HepG2 (cell line): Measurements from ENCODE around the gene NINJ2. TPM values are rescaled to one million over a fixed set of nuclear protein-coding genes. Genes with fewer than 3 reads are reported as not detected.

Experiments
- BCL6 ChIP-seq: IDR thresholded peaks from 2 replicates; pipeline ENCODE4 v1.6.1; 2016; ENCODE audit warnings: missing genetic modification reagents, missing compliant biosample characterization
- CEBPG ChIP-seq: IDR thresholded peaks from 2 replicates; pipeline ENCODE4 v1.6.1; 2016
- HNF4G ChIP-seq, 2 experiments: sonication (generic) in 1 of 2; formaldehyde crosslinking in 1 of 2; IDR thresholded peaks; 2 replicates each; pipeline versions ENCODE4 v1.4.0 to v1.6.1; 2011 to 2020; ENCODE audit warnings: borderline replicate concordance in 2 of 2, low read depth in 2 of 2, mild to moderate bottlenecking in 2 of 2, low read length in 1 of 2, missing genetic modification reagents in 1 of 2, moderate library complexity in 1 of 2
- HNRNPLL ChIP-seq: fragments of 200-400 bp; formaldehyde crosslinking; IDR thresholded peaks from 2 replicates; pipeline ENCODE4 v1.6.1; 2017; ENCODE audit warnings: mild to moderate bottlenecking, low read depth, low read length; ENCODE audit not compliant: poor library complexity, severe bottlenecking
- JUN ChIP-seq: sonication (generic); formaldehyde crosslinking; IDR thresholded peaks from 2 replicates; pipeline ENCODE4 v1.4.0; 2020; ENCODE audit warnings: mild to moderate bottlenecking, missing genetic modification reagents
- PAX8 ChIP-seq: sonication (generic); formaldehyde crosslinking; IDR thresholded peaks from 2 replicates; pipeline ENCODE4 v1.8.0; 2022; ENCODE audit warnings: mild to moderate bottlenecking, missing genetic modification reagents, borderline replicate concordance
- PAXIP1 ChIP-seq: sonication (generic); formaldehyde crosslinking; conservative IDR thresholded peaks from 2 replicates; pipeline ENCODE4 v1.4.0; 2020; ENCODE audit warnings: mild to moderate bottlenecking, missing genetic modification reagents, moderate library complexity
- RARA ChIP-seq: IDR thresholded peaks from 2 replicates; pipeline ENCODE4 v1.6.1; 2016; ENCODE audit warnings: missing genetic modification reagents, missing compliant biosample characterization
- RBFOX2 ChIP-seq: fragments of 200-400 bp; formaldehyde crosslinking; IDR thresholded peaks from 2 replicates; pipeline ENCODE4 v1.6.1; 2017; ENCODE audit warnings: low read depth, mild to moderate bottlenecking, low read length
- SNAPC2 ChIP-seq: sonication (generic); formaldehyde crosslinking; IDR thresholded peaks from 2 replicates; pipeline ENCODE4 v1.8.1; 2022; ENCODE audit warnings: mild to moderate bottlenecking, missing genetic modification reagents
- SOX6 ChIP-seq, 2 experiments: fragments of 450-650 bp in 1 of 2; sonication (generic) in 1 of 2; formaldehyde crosslinking in 1 of 2; IDR thresholded peaks; 2 replicates each; pipeline versions ENCODE4 v1.4.0 to v1.6.1; 2017 to 2020; ENCODE audit warnings: antibody characterized with exemption in 1 of 2, mild to moderate bottlenecking in 1 of 2, missing genetic modification reagents in 1 of 2
- ZBTB33 ChIP-seq: sonication (generic); formaldehyde crosslinking; IDR thresholded peaks from 2 replicates; pipeline ENCODE4 v1.4.0; 2020; ENCODE audit warnings: missing genetic modification reagents
- ZFX ChIP-seq: sonication (generic); formaldehyde crosslinking; IDR thresholded peaks from 2 replicates; pipeline ENCODE4 v1.4.0; 2020; ENCODE audit warnings: mild to moderate bottlenecking, low read depth, missing genetic modification reagents, moderate library complexity
- ZNF609 ChIP-seq: sonication (generic); formaldehyde crosslinking; IDR thresholded peaks from 2 replicates; pipeline ENCODE4 v1.4.0; 2020; ENCODE audit warnings: mild to moderate bottlenecking, missing genetic modification reagents, borderline replicate concordance
- ZNF615 ChIP-seq: sonication (generic); formaldehyde crosslinking; IDR thresholded peaks from 2 replicates; pipeline ENCODE4 v1.5.0; 2020; ENCODE audit warnings: mild to moderate bottlenecking, missing genetic modification reagents, borderline replicate concordance
- ZNF670 ChIP-seq: sonication (generic); formaldehyde crosslinking; IDR thresholded peaks from 2 replicates; pipeline ENCODE4 v1.8.0; 2022; ENCODE audit warnings: mild to moderate bottlenecking, missing genetic modification reagents, borderline replicate concordance
- ZNF772 ChIP-seq: sonication (generic); formaldehyde crosslinking; IDR thresholded peaks from 2 replicates; pipeline ENCODE4 v1.5.0; 2020; ENCODE audit warnings: mild to moderate bottlenecking, missing genetic modification reagents
- ZSCAN9 ChIP-seq: IDR thresholded peaks from 2 replicates; pipeline ENCODE4 v1.6.1; 2016; ENCODE audit warnings: borderline replicate concordance
- polyA plus RNA-seq, 8 experiments: library from polyadenylated mRNA; depleted of rRNA in 3 of 8; stranded (reverse) in 7 of 8; unstranded in 1 of 8; fragments of >200 nt; fragmentation: Illumina TruSeq in 4 of 8; extraction: Trizol in 4 of 8; gene quantifications; 2 replicates each; pipeline versions ENCODE4 v1.2.1 to v1.2.3, GENCODE V29; 2011 to 2016; ENCODE audit warnings: low read depth in 4 of 8, missing spikeins in 1 of 8, mixed read lengths in 1 of 8; ENCODE audit not compliant: insufficient read depth in 1 of 8
- total RNA-seq, 5 experiments: library from RNA; depleted of rRNA; stranded (reverse); fragments of >200 nt; fragmentation: Illumina TruSeq; extraction: Trizol; gene quantifications; 2 replicates each; pipeline ENCODE4 v1.2.3, GENCODE V29; 2016; ENCODE audit warnings: low read depth in 1 of 5

Gene NINJ2
- total and polyA plus RNA-seq, 2 of the 13 experiments (the other 11 are each of a cell fraction or from before 2014, with no cell fraction given) = 0.62 to 3.8 TPM

- TF ChIP-seq ZBTB33 (CRISPR knock-in tag) = peak; percentile 9; the same call in 1 of the 2 replicates
- peak; percentile 44; the same call in 1 of the 2 replicates for TF ChIP-seq BCL6 (CRISPR knock-in tag)
- peak; percentile 71 for TF ChIP-seq HNRNPLL
- TF ChIP-seq ZFX = peak; percentile 78
- 0 out of 2 replicates have a peak, but pooled peaks have one; percentile 39 for TF ChIP-seq HNF4G (IDR thresholded peaks at IDR 0.05; ENCODE audit: borderline replicate concordance, low read depth, low read length)
- TF ChIP-seq HNF4G (CRISPR knock-in tag; IDR thresholded peaks at IDR 0.05; ENCODE audit: borderline replicate concordance, low read depth) = no peak
- TF ChIP-seq ZNF615 (CRISPR knock-in tag) = 0 out of 2 replicates have a peak, but pooled peaks have one; percentile 57
- TF ChIP-seq RARA (CRISPR knock-in tag) = peak; percentile 65
- TF ChIP-seq ZNF609 (CRISPR knock-in tag) = peak; percentile 43; the same call in 1 of the 2 replicates
- TF ChIP-seq PAXIP1 (CRISPR knock-in tag) = peak; percentile 61; the same call in 1 of the 2 replicates
- TF ChIP-seq JUN (CRISPR knock-in tag) = peak; percentile 50; the same call in 1 of the 2 replicates
- 0 out of 2 replicates have a peak, but pooled peaks have one; percentile 75 for TF ChIP-seq ZNF670 (CRISPR knock-in tag)
- 0 out of 2 replicates have a peak, but pooled peaks have one; percentile 12 for TF ChIP-seq CEBPG (CRISPR knock-in tag)
- TF ChIP-seq SNAPC2 (CRISPR knock-in tag) = peak; percentile 65; the same call in 1 of the 2 replicates
- TF ChIP-seq PAX8 (CRISPR knock-in tag) = peak; percentile 48; the same call in 1 of the 2 replicates
- TF ChIP-seq SOX6 (IDR thresholded peaks at IDR 0.05) = no peak
- no peak for TF ChIP-seq SOX6 (CRISPR knock-in tag; IDR thresholded peaks at IDR 0.05)
- peak; percentile 79 for TF ChIP-seq RBFOX2
- peak; percentile 16; the same call in 1 of the 2 replicates for TF ChIP-seq ZSCAN9 (CRISPR knock-in tag)
- peak; percentile 9; the same call in 1 of the 2 replicates for TF ChIP-seq ZNF772 (CRISPR knock-in tag)
Observed at GRCh38 chr12:570435-570920, 92.8 kb downstream of the NINJ2 start (continued).
